SK-N-SH (cell line): Measurements from ENCODE around the gene PUS1. TPM values are rescaled to one million over a fixed set of nuclear protein-coding genes. Genes with fewer than 3 reads are reported as not detected.

ENCODE experiments used
- CTCF ChIA-PET: fragments of 300-600, 350-600 bp; formaldehyde crosslinking; extraction: SDS; loops from one replicate; lab custom pipeline; 2021; lab: Yijun Ruan, JAX
- POLR2A ChIA-PET: fragments of 350-600 bp; sonication (Branson Sonifier 250); formaldehyde crosslinking; extraction: SDS; loops from one replicate; lab custom pipeline; 2020; ENCODE audit warnings: antibody characterized with exemption, inconsistent platforms; lab: Yijun Ruan, JAX
- DNase-seq: peaks from one replicate; pipeline ENCODE4 v3.0.0; 2012
- H2AFZ ChIP-seq: fragments of 200-600 bp; sonication (generic); 2 replicates; pipeline ENCODE4 v1.8.1; 2016; ENCODE audit warnings: antibody characterized with exemption, mild to moderate bottlenecking, low read depth
- H3F3A ChIP-seq: fragments of 200-600 bp; sonication (generic); replicated peaks from 2 replicates; pipeline ENCODE3; 2016; ENCODE audit warnings: antibody characterized with exemption, mild to moderate bottlenecking; ENCODE audit not compliant: insufficient read depth
- H3K27ac ChIP-seq, 2 experiments: fragments of 200-500 bp in 1 of 2; fragments of 200-600 bp in 1 of 2; sonication (Bioruptor generic) in 1 of 2; sonication (generic), shearing (Covaris generic) in 1 of 2; 2 replicates each; pipeline versions ENCODE4 v1.5.1 to v1.6.1; 2014 to 2016; ENCODE audit warnings: low read depth in 2 of 2, inconsistent platforms in 1 of 2, low read length in 1 of 2, mild to moderate bottlenecking in 1 of 2, mixed read lengths in 1 of 2
- H3K27me3 ChIP-seq: fragments of 200-600 bp; sonication (generic), shearing (Covaris generic); 2 replicates; pipeline ENCODE4 v1.6.1; 2016; ENCODE audit warnings: mixed run types; ENCODE audit not compliant: insufficient read depth
- H3K36me3 ChIP-seq, 2 experiments: fragments of 200-500 bp in 1 of 2; fragments of 200-600 bp in 1 of 2; sonication (Bioruptor generic) in 1 of 2; sonication (generic) in 1 of 2; replicated peaks in 1 of 2; 2 replicates each; pipeline versions ENCODE3 to v1.5.1; 2014 to 2016; ENCODE audit warnings: low read length in 1 of 2, mild to moderate bottlenecking in 1 of 2; ENCODE audit not compliant: insufficient read depth in 2 of 2, control insufficient read depth in 1 of 2
- H3K4me1 ChIP-seq, 2 experiments: fragments of 200-500 bp in 1 of 2; fragments of 200-600 bp in 1 of 2; sonication (Bioruptor generic) in 1 of 2; sonication (generic), shearing (Covaris generic) in 1 of 2; 2 replicates each; pipeline versions ENCODE4 v1.5.1 to v1.6.1; 2014 to 2016; ENCODE audit warnings: low read depth in 1 of 2, low read length in 1 of 2, mixed run types in 1 of 2; ENCODE audit not compliant: insufficient read depth in 2 of 2, control insufficient read depth in 1 of 2
- H3K4me2 ChIP-seq: fragments of 200-600 bp; sonication (generic), shearing (Covaris generic); 2 replicates; pipeline ENCODE4 v1.6.1; 2017; ENCODE audit warnings: mixed run types
- H3K4me3 ChIP-seq, 2 experiments: fragments of 200-500 bp in 1 of 2; fragments of 200-600 bp in 1 of 2; sonication (Bioruptor generic) in 1 of 2; sonication (generic), shearing (Covaris generic) in 1 of 2; 2 replicates each; pipeline versions ENCODE4 v1.5.1 to v1.8.1; 2014 to 2016; ENCODE audit warnings: low read depth in 2 of 2, inconsistent platforms in 1 of 2, low read length in 1 of 2, mild to moderate bottlenecking in 1 of 2, mixed read lengths in 1 of 2, moderate library complexity in 1 of 2
- H3K79me2 ChIP-seq: fragments of 200-600 bp; sonication (generic); 2 replicates; pipeline ENCODE4 v1.8.1; 2017; ENCODE audit warnings: mild to moderate bottlenecking; ENCODE audit not compliant: insufficient read depth
- H3K9ac ChIP-seq: fragments of 200-600 bp; sonication (generic); 2 replicates; pipeline ENCODE4 v1.6.1; 2017; ENCODE audit warnings: mixed run types
- H3K9me2 ChIP-seq: fragments of 200-600 bp; sonication (generic); 2 replicates; pipeline ENCODE4 v1.6.1; 2017; ENCODE audit warnings: mixed run types
- H3K9me3 ChIP-seq: fragments of 200-600 bp; sonication (generic); 2 replicates; pipeline ENCODE4 v1.6.1; 2017; ENCODE audit warnings: mixed run types, mild to moderate bottlenecking, moderate library complexity
- H4K20me1 ChIP-seq: fragments of 200-600 bp; sonication (generic); 2 replicates; pipeline ENCODE4 v1.6.1; 2017; ENCODE audit warnings: mild to moderate bottlenecking, mixed run types; ENCODE audit not compliant: insufficient read depth
- ELF1 ChIP-seq: IDR thresholded peaks from 2 replicates; pipeline ENCODE4 v1.4.0; 2012
- EZH2phosphoT487 ChIP-seq: fragments of 200-600 bp; sonication (generic); IDR thresholded peaks from 2 replicates; pipeline ENCODE4 v1.6.1; 2017; ENCODE audit warnings: low read depth, mixed run types, mild to moderate bottlenecking, antibody characterized with exemption, moderate library complexity, borderline replicate concordance
- JUND ChIP-seq: IDR thresholded peaks from 2 replicates; pipeline ENCODE4 v1.4.0; 2012
- MXI1 ChIP-seq: IDR thresholded peaks from 2 replicates; pipeline ENCODE4 v1.6.1; 2012; ENCODE audit warnings: mild to moderate bottlenecking, low read depth, low read length, improper control_type of control experiment
- NFIC ChIP-seq: IDR thresholded peaks from 2 replicates; pipeline ENCODE4 v1.4.0; 2012; ENCODE audit warnings: borderline replicate concordance
- POLR2AphosphoS5 ChIP-seq: IDR thresholded peaks from 2 replicates; pipeline ENCODE4 v1.6.1; 2012; ENCODE audit warnings: low read depth, low read length
- RXRA ChIP-seq: IDR thresholded peaks from 2 replicates; pipeline ENCODE4 v1.4.0; 2012; ENCODE audit warnings: low read depth, mild to moderate bottlenecking, borderline replicate concordance
- SIN3A ChIP-seq: IDR thresholded peaks from 2 replicates; pipeline ENCODE4 v1.6.1; 2012; ENCODE audit warnings: low read depth, mild to moderate bottlenecking, low read length, moderate library complexity, borderline replicate concordance
- SMC3 ChIP-seq: IDR thresholded peaks from 2 replicates; pipeline ENCODE4 v1.6.1; 2012; ENCODE audit warnings: low read depth, low read length, improper control_type of control experiment
- TAF1 ChIP-seq: IDR thresholded peaks from 2 replicates; pipeline ENCODE4 v1.6.1; 2012; ENCODE audit warnings: low read depth, mild to moderate bottlenecking, low read length, moderate library complexity, borderline replicate concordance
- WGBS: methylation state at CpG from one replicate; pipeline ENCODE4 v1.1.6; 2017; ENCODE audit warnings: low lambda C conversion rate; 5-methylcytosine and 5-hydroxymethylcytosine counted together
- polyA plus RNA-seq, 3 experiments: library from polyadenylated mRNA; depleted of rRNA; stranded (reverse); fragments of >200 nt; gene quantifications; 2 replicates each; pipeline ENCODE4 v1.2.3, GENCODE V29; 2012
- TF ChIP-seq, protein P1 (sequence below): IDR thresholded peaks from 2 replicates; pipeline ENCODE4; 2012
- TF ChIP-seq, protein P2 (sequence below): fragments of 200-600 bp; sonication (generic); IDR thresholded peaks from 2 replicates; pipeline ENCODE4 v1.6.1; 2017; ENCODE audit warnings: antibody characterized with exemption, mild to moderate bottlenecking, moderate library complexity
- TF ChIP-seq, protein P3 (sequence below): IDR thresholded peaks from 2 replicates; pipeline ENCODE4 v1.6.1; 2012; ENCODE audit warnings: mild to moderate bottlenecking, low read depth, low read length, moderate library complexity
- TF ChIP-seq, protein P4 (sequence below): IDR thresholded peaks from 2 replicates; pipeline ENCODE4 v1.4.0; 2012; ENCODE audit warnings: low read depth, borderline replicate concordance
- TF ChIP-seq, protein P5 (sequence below): fragments of 150-350 bp; IDR thresholded peaks from 2 replicates; pipeline ENCODE4 v1.6.1; 2016; ENCODE audit warnings: mild to moderate bottlenecking, low read depth, low read length

The PUS1 gene
- polyA plus RNA-seq, 1 of the 3 experiments (the other 2 are of a cell fraction), result 53.1 TPM

DNA sequence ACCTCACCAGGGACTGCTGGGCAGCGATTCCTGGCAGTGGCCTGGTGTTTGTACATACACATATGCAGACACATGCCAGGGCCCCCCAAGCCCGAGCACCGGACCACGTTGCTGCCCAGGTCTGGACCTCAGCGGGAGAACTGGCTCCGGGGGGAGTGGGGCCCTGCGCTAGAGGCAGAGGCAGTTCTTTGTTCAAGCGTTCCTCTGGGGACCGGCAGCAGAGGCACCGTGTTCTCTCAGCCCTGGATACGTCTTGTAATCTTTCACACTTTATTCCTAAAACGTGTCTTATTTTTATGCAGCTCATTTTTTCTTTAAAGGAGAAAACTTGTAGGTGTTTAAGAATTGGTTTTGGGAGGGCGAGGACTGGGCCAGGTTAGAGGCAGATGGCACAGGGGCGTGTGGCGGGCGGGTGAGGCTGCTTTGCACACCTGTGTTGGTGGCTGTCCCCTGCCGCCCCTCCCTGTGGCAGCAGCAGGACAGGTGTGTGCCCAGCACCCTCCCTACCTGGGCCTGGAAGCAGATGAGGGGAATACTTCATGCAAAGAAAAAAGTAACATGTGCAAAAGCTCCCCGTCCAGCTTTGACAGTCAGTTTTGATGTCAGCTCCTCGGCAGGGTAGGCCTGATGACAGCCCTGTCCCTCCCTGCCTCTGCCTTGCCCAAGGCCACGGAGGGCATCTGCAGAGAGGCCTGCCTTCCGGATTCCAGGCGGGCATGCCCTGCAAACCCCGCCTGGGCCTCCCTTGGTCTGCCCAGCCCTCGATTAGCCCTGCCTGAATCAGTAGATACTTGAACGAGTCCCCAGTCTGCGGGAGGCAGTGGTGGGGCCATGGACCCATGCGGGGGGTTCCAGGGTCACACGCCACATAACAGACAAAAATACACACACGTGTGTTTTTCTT lies 7.0 kb upstream of the PUS1 start:
- CTCF ChIA-PET, result interaction anchor here (1.7 to 1.9 kb wide), 2 partner anchors 9 to 86 kb away, joined by 4 to 5 read pairs; no protein-coding TSS in a partner anchor
- Histone ChIP-seq H3K9me2 (no peaks in the 10 kb centered on the region), H3K4me1 (no peaks in the 10 kb centered on the region; a peak in 1 of 4 replicates), H3K27ac (no peak overlapping the region), H3K4me3 (no peak overlapping the region), H3K9me3 (no peaks in the 10 kb centered on the region), H3K27me3 (no peaks in the 10 kb centered on the region), H2AFZ (no peak overlapping the region), H3K9ac (no peak overlapping the region), H3K4me2 (no peak overlapping the region)
- WGBS, result 93% methylated on average over 19 of the region's 29 CpGs
- TF ChIP-seq, protein P1, sequence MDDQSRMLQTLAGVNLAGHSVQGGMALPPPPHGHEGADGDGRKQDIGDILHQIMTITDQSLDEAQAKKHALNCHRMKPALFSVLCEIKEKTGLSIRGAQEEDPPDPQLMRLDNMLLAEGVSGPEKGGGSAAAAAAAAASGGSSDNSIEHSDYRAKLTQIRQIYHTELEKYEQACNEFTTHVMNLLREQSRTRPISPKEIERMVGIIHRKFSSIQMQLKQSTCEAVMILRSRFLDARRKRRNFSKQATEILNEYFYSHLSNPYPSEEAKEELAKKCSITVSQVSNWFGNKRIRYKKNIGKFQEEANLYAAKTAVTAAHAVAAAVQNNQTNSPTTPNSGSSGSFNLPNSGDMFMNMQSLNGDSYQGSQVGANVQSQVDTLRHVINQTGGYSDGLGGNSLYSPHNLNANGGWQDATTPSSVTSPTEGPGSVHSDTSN, result no peak
- TF ChIP-seq, protein P2, sequence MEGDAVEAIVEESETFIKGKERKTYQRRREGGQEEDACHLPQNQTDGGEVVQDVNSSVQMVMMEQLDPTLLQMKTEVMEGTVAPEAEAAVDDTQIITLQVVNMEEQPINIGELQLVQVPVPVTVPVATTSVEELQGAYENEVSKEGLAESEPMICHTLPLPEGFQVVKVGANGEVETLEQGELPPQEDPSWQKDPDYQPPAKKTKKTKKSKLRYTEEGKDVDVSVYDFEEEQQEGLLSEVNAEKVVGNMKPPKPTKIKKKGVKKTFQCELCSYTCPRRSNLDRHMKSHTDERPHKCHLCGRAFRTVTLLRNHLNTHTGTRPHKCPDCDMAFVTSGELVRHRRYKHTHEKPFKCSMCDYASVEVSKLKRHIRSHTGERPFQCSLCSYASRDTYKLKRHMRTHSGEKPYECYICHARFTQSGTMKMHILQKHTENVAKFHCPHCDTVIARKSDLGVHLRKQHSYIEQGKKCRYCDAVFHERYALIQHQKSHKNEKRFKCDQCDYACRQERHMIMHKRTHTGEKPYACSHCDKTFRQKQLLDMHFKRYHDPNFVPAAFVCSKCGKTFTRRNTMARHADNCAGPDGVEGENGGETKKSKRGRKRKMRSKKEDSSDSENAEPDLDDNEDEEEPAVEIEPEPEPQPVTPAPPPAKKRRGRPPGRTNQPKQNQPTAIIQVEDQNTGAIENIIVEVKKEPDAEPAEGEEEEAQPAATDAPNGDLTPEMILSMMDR, result no peak
- TF ChIP-seq SMC3 (no peak), ELF1 (no peak), RXRA (no peak), NFIC (no peak), EZH2phosphoT487 (no peak), JUND (no peak), POLR2AphosphoS5 (no peak), TAF1 (no peak), MXI1 (no peak), SIN3A (no peak)
- TF ChIP-seq, protein P3, sequence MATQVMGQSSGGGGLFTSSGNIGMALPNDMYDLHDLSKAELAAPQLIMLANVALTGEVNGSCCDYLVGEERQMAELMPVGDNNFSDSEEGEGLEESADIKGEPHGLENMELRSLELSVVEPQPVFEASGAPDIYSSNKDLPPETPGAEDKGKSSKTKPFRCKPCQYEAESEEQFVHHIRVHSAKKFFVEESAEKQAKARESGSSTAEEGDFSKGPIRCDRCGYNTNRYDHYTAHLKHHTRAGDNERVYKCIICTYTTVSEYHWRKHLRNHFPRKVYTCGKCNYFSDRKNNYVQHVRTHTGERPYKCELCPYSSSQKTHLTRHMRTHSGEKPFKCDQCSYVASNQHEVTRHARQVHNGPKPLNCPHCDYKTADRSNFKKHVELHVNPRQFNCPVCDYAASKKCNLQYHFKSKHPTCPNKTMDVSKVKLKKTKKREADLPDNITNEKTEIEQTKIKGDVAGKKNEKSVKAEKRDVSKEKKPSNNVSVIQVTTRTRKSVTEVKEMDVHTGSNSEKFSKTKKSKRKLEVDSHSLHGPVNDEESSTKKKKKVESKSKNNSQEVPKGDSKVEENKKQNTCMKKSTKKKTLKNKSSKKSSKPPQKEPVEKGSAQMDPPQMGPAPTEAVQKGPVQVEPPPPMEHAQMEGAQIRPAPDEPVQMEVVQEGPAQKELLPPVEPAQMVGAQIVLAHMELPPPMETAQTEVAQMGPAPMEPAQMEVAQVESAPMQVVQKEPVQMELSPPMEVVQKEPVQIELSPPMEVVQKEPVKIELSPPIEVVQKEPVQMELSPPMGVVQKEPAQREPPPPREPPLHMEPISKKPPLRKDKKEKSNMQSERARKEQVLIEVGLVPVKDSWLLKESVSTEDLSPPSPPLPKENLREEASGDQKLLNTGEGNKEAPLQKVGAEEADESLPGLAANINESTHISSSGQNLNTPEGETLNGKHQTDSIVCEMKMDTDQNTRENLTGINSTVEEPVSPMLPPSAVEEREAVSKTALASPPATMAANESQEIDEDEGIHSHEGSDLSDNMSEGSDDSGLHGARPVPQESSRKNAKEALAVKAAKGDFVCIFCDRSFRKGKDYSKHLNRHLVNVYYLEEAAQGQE, result no peak
- TF ChIP-seq, protein P4, sequence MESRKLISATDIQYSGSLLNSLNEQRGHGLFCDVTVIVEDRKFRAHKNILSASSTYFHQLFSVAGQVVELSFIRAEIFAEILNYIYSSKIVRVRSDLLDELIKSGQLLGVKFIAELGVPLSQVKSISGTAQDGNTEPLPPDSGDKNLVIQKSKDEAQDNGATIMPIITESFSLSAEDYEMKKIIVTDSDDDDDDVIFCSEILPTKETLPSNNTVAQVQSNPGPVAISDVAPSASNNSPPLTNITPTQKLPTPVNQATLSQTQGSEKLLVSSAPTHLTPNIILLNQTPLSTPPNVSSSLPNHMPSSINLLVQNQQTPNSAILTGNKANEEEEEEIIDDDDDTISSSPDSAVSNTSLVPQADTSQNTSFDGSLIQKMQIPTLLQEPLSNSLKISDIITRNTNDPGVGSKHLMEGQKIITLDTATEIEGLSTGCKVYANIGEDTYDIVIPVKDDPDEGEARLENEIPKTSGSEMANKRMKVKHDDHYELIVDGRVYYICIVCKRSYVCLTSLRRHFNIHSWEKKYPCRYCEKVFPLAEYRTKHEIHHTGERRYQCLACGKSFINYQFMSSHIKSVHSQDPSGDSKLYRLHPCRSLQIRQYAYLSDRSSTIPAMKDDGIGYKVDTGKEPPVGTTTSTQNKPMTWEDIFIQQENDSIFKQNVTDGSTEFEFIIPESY, result no peak
- TF ChIP-seq, protein P5, sequence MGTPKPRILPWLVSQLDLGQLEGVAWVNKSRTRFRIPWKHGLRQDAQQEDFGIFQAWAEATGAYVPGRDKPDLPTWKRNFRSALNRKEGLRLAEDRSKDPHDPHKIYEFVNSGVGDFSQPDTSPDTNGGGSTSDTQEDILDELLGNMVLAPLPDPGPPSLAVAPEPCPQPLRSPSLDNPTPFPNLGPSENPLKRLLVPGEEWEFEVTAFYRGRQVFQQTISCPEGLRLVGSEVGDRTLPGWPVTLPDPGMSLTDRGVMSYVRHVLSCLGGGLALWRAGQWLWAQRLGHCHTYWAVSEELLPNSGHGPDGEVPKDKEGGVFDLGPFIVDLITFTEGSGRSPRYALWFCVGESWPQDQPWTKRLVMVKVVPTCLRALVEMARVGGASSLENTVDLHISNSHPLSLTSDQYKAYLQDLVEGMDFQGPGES, result no peak
- TF ChIP-seq, all 33 proteins: peak for 0
- no peaks in the 10 kb centered on the region for H4K20me1 ChIP-seq
- H3K36me3 ChIP-seq, result peaks cover 0 to 31% of the 10 kb centered on the region in 2 experiments
- H3K79me2 ChIP-seq, result no peaks in the 10 kb centered on the region
- no peak for DNase-seq
- peaks cover 3% of the 10 kb centered on the region for H3F3A ChIP-seq
- POLR2A ChIA-PET, result no interaction called here
